HepG2 (cell line): ENCODE results near the gene CTNNA3. TPM values are rescaled to one million over a fixed set of nuclear protein-coding genes. Genes with fewer than 3 reads are reported as not detected.

ENCODE experiments used
- ATAC-seq: fragments of 200-7000 bp; cut with Tn5 transposase; 3 replicates; pipeline ENCODE4 v1.9.1; 2020; ENCODE audit warnings: mild to moderate bottlenecking, moderate library complexity
- BruUV-seq: library from RNA; stranded (reverse); fragments of 400-500 nt; replicated peaks from 2 replicates; lab custom pipeline; 2021; lab: Mats Ljungman, UMichigan
- CTCF ChIA-PET: fragments of 300-600 bp; formaldehyde crosslinking; extraction: SDS; loops from one replicate; lab custom pipeline; 2021; ENCODE audit warnings: low total read pairs, inconsistent platforms, low intra/inter-chr PET ratio; lab: Yijun Ruan, JAX
- POLR2A ChIA-PET: fragments of 350-600 bp; sonication (Branson Sonifier 250); formaldehyde crosslinking; loops from one replicate; lab custom pipeline; 2020; ENCODE audit warnings: antibody characterized with exemption, inconsistent platforms; lab: Yijun Ruan, JAX
- DNase-seq: peaks from one replicate; pipeline ENCODE4 v3.0.0-alpha.2; 2015; ENCODE audit warnings: low spot score
- FAIRE-seq: peaks from 3 replicates; lab custom pipeline; 2011; peaks lifted over from hg19 to GRCh38; lab: Jason Lieb, UNC
- H2AFZ ChIP-seq: one replicate; pipeline ENCODE4 v1.6.1; 2011; ENCODE audit warnings: low read length, inconsistent platforms
- H3K27ac ChIP-seq: fragments of 300-600 bp; 3 replicates; pipeline ENCODE4 v1.8.0; 2011; ENCODE audit warnings: mixed run types, mild to moderate bottlenecking, mixed read lengths, low read length, inconsistent platforms; ENCODE audit not compliant: insufficient read depth; ENCODE audit errors: extremely low read length
- H3K27me3 ChIP-seq, 2 experiments: fragments of 200-600 bp in 1 of 2; 2 replicates in 1 of 2; 3 replicates in 1 of 2; pipeline versions ENCODE4 v1.6.0 to v1.8.0; 2011; ENCODE audit warnings: low read length in 2 of 2, mild to moderate bottlenecking in 2 of 2, moderate library complexity in 2 of 2, inconsistent platforms in 1 of 2; ENCODE audit not compliant: insufficient read depth in 2 of 2, control insufficient read depth in 1 of 2
- H3K36me3 ChIP-seq, 2 experiments: fragments of 200-600 bp in 1 of 2; replicated peaks in 1 of 2; 2 replicates in 1 of 2; 3 replicates in 1 of 2; pipeline versions ENCODE4 v1.5.1 to v1.8.0; 2011; ENCODE audit warnings: low read length in 2 of 2, inconsistent platforms in 1 of 2; ENCODE audit not compliant: insufficient read depth in 2 of 2, control insufficient read depth in 1 of 2
- H3K4me1 ChIP-seq: 2 replicates; pipeline ENCODE4 v1.5.1; 2012; ENCODE audit warnings: low read length, inconsistent platforms; ENCODE audit not compliant: insufficient read depth
- H3K4me2 ChIP-seq: 2 replicates; pipeline ENCODE4 v1.6.0; 2011; ENCODE audit warnings: low read depth, low read length, inconsistent platforms
- H3K4me3 ChIP-seq, 3 experiments: fragments of 200-600 bp in 1 of 3; sonication (generic), shearing (Covaris generic) in 1 of 3; replicated peaks in 1 of 3; 2 replicates each; pipeline ENCODE4 v1.5.1; 2011 to 2016; ENCODE audit warnings: low read length in 3 of 3, inconsistent platforms in 2 of 3, low read depth in 2 of 3, mild to moderate bottlenecking in 2 of 3, control low read depth in 1 of 3, mixed read lengths in 1 of 3; ENCODE audit not compliant: insufficient read depth in 1 of 3
- H3K79me2 ChIP-seq: one replicate; pipeline ENCODE4 v1.6.1; 2011; ENCODE audit warnings: low read length, inconsistent platforms; ENCODE audit not compliant: insufficient read depth
- H3K9ac ChIP-seq: 2 replicates; pipeline ENCODE4 v1.6.0; 2011; ENCODE audit warnings: mild to moderate bottlenecking, low read depth, low read length, inconsistent platforms; ENCODE audit not compliant: insufficient read depth
- H3K9me3 ChIP-seq: 2 replicates; pipeline ENCODE4 v1.5.1; 2012; ENCODE audit warnings: mild to moderate bottlenecking, low read length
- H4K20me1 ChIP-seq: 2 replicates; pipeline ENCODE4 v1.6.0; 2011; ENCODE audit warnings: inconsistent platforms, mild to moderate bottlenecking, low read length, moderate library complexity; ENCODE audit not compliant: insufficient read depth
- EZH2 ChIP-seq: conservative IDR thresholded peaks from 2 replicates; pipeline ENCODE4 v1.6.1; 2012; ENCODE audit warnings: mild to moderate bottlenecking, low read depth, low read length, moderate library complexity
- FOXM1 ChIP-seq: sonication (generic); formaldehyde crosslinking; IDR thresholded peaks from 2 replicates; pipeline ENCODE4 v1.5.0; 2020; ENCODE audit warnings: missing genetic modification reagents
- NFYB ChIP-seq: sonication (generic); formaldehyde crosslinking; IDR thresholded peaks from 2 replicates; pipeline ENCODE4 v1.4.0; 2020; ENCODE audit warnings: missing genetic modification reagents
- ONECUT2 ChIP-seq: sonication (generic); formaldehyde crosslinking; IDR thresholded peaks from 2 replicates; pipeline ENCODE4 v1.4.0; 2020; ENCODE audit warnings: missing genetic modification reagents
- SIX4 ChIP-seq: sonication (generic); formaldehyde crosslinking; IDR thresholded peaks from 2 replicates; pipeline ENCODE4 v1.4.0; 2020; ENCODE audit warnings: missing genetic modification reagents
- SP4 ChIP-seq: sonication (generic); formaldehyde crosslinking; IDR thresholded peaks from 2 replicates; pipeline ENCODE4 v1.8.1; 2023; ENCODE audit warnings: mild to moderate bottlenecking, missing genetic modification reagents
- YEATS4 ChIP-seq: sonication (generic); formaldehyde crosslinking; IDR thresholded peaks from 2 replicates; pipeline ENCODE4 v1.4.0; 2020; ENCODE audit warnings: missing genetic modification reagents, borderline replicate concordance
- ZFP1 ChIP-seq: IDR thresholded peaks from 2 replicates; pipeline ENCODE4 v1.6.1; 2016
- ZNF251 ChIP-seq: sonication (generic); formaldehyde crosslinking; IDR thresholded peaks from 2 replicates; pipeline ENCODE4 v1.9.0; 2021; ENCODE audit warnings: mild to moderate bottlenecking, missing genetic modification reagents
- ZNF383 ChIP-seq: sonication (generic); formaldehyde crosslinking; IDR thresholded peaks from 2 replicates; pipeline ENCODE4 v1.4.0; 2020; ENCODE audit warnings: missing genetic modification reagents, mild to moderate bottlenecking, borderline replicate concordance
- ZNF772 ChIP-seq: sonication (generic); formaldehyde crosslinking; IDR thresholded peaks from 2 replicates; pipeline ENCODE4 v1.5.0; 2020; ENCODE audit warnings: mild to moderate bottlenecking, missing genetic modification reagents
- ZNF883 ChIP-seq: sonication (generic); formaldehyde crosslinking; IDR thresholded peaks from 2 replicates; pipeline ENCODE4 v1.5.1; 2020; ENCODE audit warnings: mild to moderate bottlenecking, missing genetic modification reagents; ENCODE audit errors: not compliant biosample characterization
- ZSCAN31 ChIP-seq: sonication (generic); formaldehyde crosslinking; IDR thresholded peaks from 2 replicates; pipeline ENCODE4 v1.5.0; 2020; ENCODE audit warnings: low read depth, mild to moderate bottlenecking, missing genetic modification reagents
- WGBS: methylation state at CpG from one replicate; pipeline ENCODE4 v1.1.6; 2017; ENCODE audit warnings: low lambda C conversion rate; 5-methylcytosine and 5-hydroxymethylcytosine counted together
- in situ Hi-C: cut with HindIII; loops from 2 replicates; pipeline ENCODE4 v1.10.0; 2017; ENCODE audit warnings: low pct_unique_long_range_greater_than_20kb; ENCODE audit not compliant: extremely low pct_ligation_motif_present
- intact Hi-C: fragments of 100-400 bp; cut with micrococcal nuclease; formaldehyde crosslinking; loops from one replicate; pipeline ENCODE4 v1.10.0; 2022; ENCODE audit not compliant: unreplicated experiment
- polyA plus RNA-seq, 8 experiments: library from polyadenylated mRNA; depleted of rRNA in 3 of 8; stranded (reverse) in 7 of 8; unstranded in 1 of 8; fragments of >200 nt; fragmentation: Illumina TruSeq in 4 of 8; extraction: Trizol in 4 of 8; gene quantifications; 2 replicates each; pipeline versions ENCODE4 v1.2.1 to v1.2.3, GENCODE V29; 2011 to 2016; ENCODE audit warnings: low read depth in 4 of 8, missing spikeins in 1 of 8, mixed read lengths in 1 of 8; ENCODE audit not compliant: insufficient read depth in 1 of 8
- total RNA-seq, 5 experiments: library from RNA; depleted of rRNA; stranded (reverse); fragments of >200 nt; fragmentation: Illumina TruSeq; extraction: Trizol; gene quantifications; 2 replicates each; pipeline ENCODE4 v1.2.3, GENCODE V29; 2016; ENCODE audit warnings: low read depth in 1 of 5

CTNNA3 gene
- total and polyA plus RNA-seq, 2 of the 13 experiments (the other 11 are each of a cell fraction or from before 2014, with no cell fraction given), result not detected

DNA sequence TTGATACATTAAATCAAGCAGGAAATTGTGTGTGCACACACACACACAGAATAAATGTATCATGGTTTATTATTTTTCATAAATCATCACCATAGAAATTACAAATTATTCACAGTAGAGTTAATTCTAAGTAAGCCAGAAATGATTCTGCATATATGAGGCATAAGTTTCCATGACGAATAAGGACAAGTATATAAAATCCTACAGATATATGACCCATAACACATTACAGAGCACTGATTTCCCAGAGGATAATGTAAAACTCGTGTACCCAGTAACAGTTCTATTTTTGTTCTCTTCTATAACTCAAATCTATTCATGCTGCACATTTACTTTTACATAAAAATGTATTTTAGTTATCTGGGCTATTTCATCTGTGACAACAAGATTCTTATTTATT, 600.5 kb downstream of the CTNNA3 start:
- Histone ChIP-seq H2AFZ (no peak overlapping the region), H3K9me3 (no peaks in the 10 kb centered on the region), H3K79me2 (no peaks in the 10 kb centered on the region), H3K9ac (no peak overlapping the region), H3K27ac (no peak overlapping the region), H3K4me2 (no peak overlapping the region), H3K4me1 (no peaks in the 10 kb centered on the region), H3K4me3 (no peak overlapping the region), H4K20me1 (no peaks in the 10 kb centered on the region), H3K36me3 (no peaks in the 10 kb centered on the region), H3K27me3 (no peaks in the 10 kb centered on the region)
- DNase-seq (no peak), FAIRE-seq (no peak), ATAC-seq (no peak)
- ChIA-PET CTCF (no interaction called here), POLR2A (no interaction called here)
- no peak for TF ChIP-seq ZNF772
- no peak for TF ChIP-seq ZNF883 (CRISPR knock-in tag)
- TF ChIP-seq ZSCAN31 (CRISPR knock-in tag), result no peak
- no peak for TF ChIP-seq ZNF383
- no peak for TF ChIP-seq SP4
- no peak for TF ChIP-seq SIX4 (CRISPR knock-in tag)
- in situ Hi-C loops (no loop called here), intact Hi-C loops (no loop called here)
- no TSS peak for BruUV-seq
- WGBS, result 2% methylated on average over 2 of the region's 2 CpGs

DNA sequence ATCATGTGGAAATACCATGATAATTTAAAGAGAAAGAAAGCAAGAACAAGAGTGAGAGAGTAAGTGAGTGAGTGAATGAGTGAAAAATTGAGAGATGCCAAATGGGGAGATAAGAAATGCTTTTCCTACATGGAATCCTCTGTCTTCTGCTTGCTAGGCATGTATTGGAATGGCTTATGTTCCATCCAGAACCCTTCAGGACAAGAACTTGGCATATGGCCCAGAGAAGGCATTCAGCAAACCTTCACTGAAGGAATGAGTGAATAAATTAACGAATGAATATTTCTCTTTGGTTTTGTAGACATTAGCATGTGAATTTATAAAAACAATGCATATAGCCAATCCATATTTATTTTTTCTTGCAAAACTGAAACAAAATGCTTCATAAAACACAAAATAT, 608.0 kb downstream of the CTNNA3 start:
- intact Hi-C loops (no loop called here), in situ Hi-C loops (no loop called here)
- H3K9ac ChIP-seq, result no peak overlapping the region
- ATAC-seq, result no peak
- 26% methylated on average over 1 of the region's 1 CpG for WGBS
- no peaks in the 10 kb centered on the region for H3K9me3 ChIP-seq
- H3K27me3 ChIP-seq, result no peaks in the 10 kb centered on the region
- H3K4me1 ChIP-seq, result no peaks in the 10 kb centered on the region
- CTCF ChIA-PET, result no interaction called here
- DNase-seq, result no peak
- no peak for TF ChIP-seq ZFP1 (CRISPR knock-in tag)
- no peak for TF ChIP-seq NFYB (CRISPR knock-in tag)
- TF ChIP-seq EZH2, result no peak
- no peak for TF ChIP-seq ONECUT2 (CRISPR knock-in tag)
- no peak for TF ChIP-seq FOXM1
- no peak for TF ChIP-seq ZNF251 (CRISPR knock-in tag)
- no peak for TF ChIP-seq YEATS4 (CRISPR knock-in tag)
- TF ChIP-seq, all 625 proteins: peak for 0
- FAIRE-seq, result no peak
- POLR2A ChIA-PET, result no interaction called here
- Histone ChIP-seq H3K79me2 (no peaks in the 10 kb centered on the region), H3K4me3 (no peak overlapping the region), H3K4me2 (no peak overlapping the region), H3K27ac (no peak overlapping the region), H3K36me3 (no peaks in the 10 kb centered on the region), H4K20me1 (no peaks in the 10 kb centered on the region), H2AFZ (no peak overlapping the region)
- no TSS peak for BruUV-seq
